ENCODE results near the gene TPMT. TPM values are rescaled to one million over a fixed set of nuclear protein-coding genes. Genes with fewer than 3 reads are reported as not detected.
A peak's percentile ranks its signal among the peaks of the same experiment; 100 is the strongest.

TPMT gene
- total RNA-seq, 4 donors from 2014 or later, result 5.9 to 9.5 (median 7.9) TPM

- no peaks in the 10 kb centered on the region for H3K9me3 ChIP-seq
- no peaks in the 10 kb centered on the region for H3K27me3 ChIP-seq
- H3K4me3 ChIP-seq, result peak overlapping the region in 3 of 4 donors; percentile 19 to 36 (median 24)
- TF ChIP-seq POLR2A (IDR thresholded peaks at IDR 0.05) (no peak), CTCF (IDR thresholded peaks at IDR 0.05 in 4 of 5, conservative IDR thresholded peaks at IDR 0.05 in 1 of 5) (no peak)
- no peaks in the 10 kb centered on the region for H3K36me3 ChIP-seq
- intact Hi-C loops (cut with DNase I; ENCODE audit: low total_unique reads) (loop anchor here (2.0 kb wide), 1 partner anchor 20 kb away; the partner anchor contains the start of gene NHLRC1), in situ Hi-C loops (cut with MboI; ENCODE audit: low sequenced_read_pairs in 4 of 4) (loop anchor here in 3 of 4 donors (25.0 kb wide), 2 partner anchors 266 to 941 kb away; no protein-coding TSS in a partner anchor)
- DNase-seq, result peak; percentile 40 to 73
- H3K4me1 ChIP-seq, result peaks cover 8 to 13% of the 10 kb centered on the region in 2 donors
- peak; percentile 93 to 98 for ATAC-seq
- peak overlapping the region; percentile 58 to 83 (median 74) for H3K27ac ChIP-seq
These were observed 51.9 kb downstream of the TPMT start for GRCh38 chr6:18102783-18103509.

- H3K4me3 ChIP-seq, result no peak overlapping the region
- peaks cover 8 to 13% of the 10 kb centered on the region in 2 donors for H3K4me1 ChIP-seq
- TF ChIP-seq POLR2A (IDR thresholded peaks at IDR 0.05) (no peak), CTCF (IDR thresholded peaks at IDR 0.05 in 4 of 5, conservative IDR thresholded peaks at IDR 0.05 in 1 of 5) (no peak)
- H3K36me3 ChIP-seq, result no peaks in the 10 kb centered on the region
- no peaks in the 10 kb centered on the region for H3K27me3 ChIP-seq
- DNase-seq (no peak), ATAC-seq (no peak)
- H3K9me3 ChIP-seq, result no peaks in the 10 kb centered on the region
- peak overlapping the region in 2 of 4 donors; percentile 70 to 83 for H3K27ac ChIP-seq
- in situ Hi-C loops (cut with MboI; ENCODE audit: low sequenced_read_pairs in 4 of 4) (loop anchor here in 3 of 4 donors (25.0 kb wide), 2 partner anchors 265 to 940 kb away; no protein-coding TSS in a partner anchor), intact Hi-C loops (cut with DNase I; ENCODE audit: low total_unique reads) (loop anchor here (2.0 kb wide), 1 partner anchor 21 kb away; the partner anchor contains the start of gene NHLRC1)
These were observed 53.0 kb downstream of the TPMT start for GRCh38 chr6:18101873-18102272.

GRCh38 chr6:18101271-18101670 is 53.6 kb downstream of the TPMT start:
- in situ Hi-C loops (cut with MboI; ENCODE audit: low sequenced_read_pairs in 4 of 4) (loop anchor here in 3 of 4 donors (25.0 kb wide), 2 partner anchors 264 to 939 kb away; no protein-coding TSS in a partner anchor), intact Hi-C loops (cut with DNase I; ENCODE audit: low total_unique reads) (no loop called here)
- no peak for TF ChIP-seq POLR2A (IDR thresholded peaks at IDR 0.05)
- no peak for TF ChIP-seq CTCF (IDR thresholded peaks at IDR 0.05 in 4 of 5, conservative IDR thresholded peaks at IDR 0.05 in 1 of 5)
- H3K4me1 ChIP-seq, result peaks cover 8 to 13% of the 10 kb centered on the region in 2 donors
- ATAC-seq (no peak), DNase-seq (no peak)
- no peak overlapping the region for H3K27ac ChIP-seq
- H3K36me3 ChIP-seq, result no peaks in the 10 kb centered on the region
- no peaks in the 10 kb centered on the region for H3K9me3 ChIP-seq
- H3K4me3 ChIP-seq, result no peak overlapping the region
- no peaks in the 10 kb centered on the region for H3K27me3 ChIP-seq

- H3K9me3 ChIP-seq, result no peaks in the 10 kb centered on the region
- intact Hi-C loops (cut with DNase I; ENCODE audit: low total_unique reads) (no loop called here), in situ Hi-C loops (cut with MboI; ENCODE audit: low sequenced_read_pairs in 4 of 4) (loop anchor here in 3 of 4 donors (25.0 kb wide), 2 partner anchors 263 to 938 kb away; no protein-coding TSS in a partner anchor)
- no peaks in the 10 kb centered on the region for H3K36me3 ChIP-seq
- ATAC-seq, result no peak
- TF ChIP-seq CTCF (IDR thresholded peaks at IDR 0.05 in 4 of 5, conservative IDR thresholded peaks at IDR 0.05 in 1 of 5) (no peak), POLR2A (IDR thresholded peaks at IDR 0.05) (no peak)
- peaks cover 8 to 13% of the 10 kb centered on the region in 2 donors for H3K4me1 ChIP-seq
- no peak for DNase-seq
- H3K4me3 ChIP-seq, result no peak overlapping the region
- no peaks in the 10 kb centered on the region for H3K27me3 ChIP-seq
- H3K27ac ChIP-seq, result no peak overlapping the region
These were observed 54.6 kb downstream of the TPMT start for GRCh38 chr6:18100296-18100695.
